ELF-1 (cell line): ENCODE data around the gene FOXK1.

Source experiments
- DNase-seq: peaks from one replicate; pipeline ENCODE4 v3.0.0-alpha.2; 2016; ENCODE audit warnings: low read depth, low spot score

Gene FOXK1

DNA sequence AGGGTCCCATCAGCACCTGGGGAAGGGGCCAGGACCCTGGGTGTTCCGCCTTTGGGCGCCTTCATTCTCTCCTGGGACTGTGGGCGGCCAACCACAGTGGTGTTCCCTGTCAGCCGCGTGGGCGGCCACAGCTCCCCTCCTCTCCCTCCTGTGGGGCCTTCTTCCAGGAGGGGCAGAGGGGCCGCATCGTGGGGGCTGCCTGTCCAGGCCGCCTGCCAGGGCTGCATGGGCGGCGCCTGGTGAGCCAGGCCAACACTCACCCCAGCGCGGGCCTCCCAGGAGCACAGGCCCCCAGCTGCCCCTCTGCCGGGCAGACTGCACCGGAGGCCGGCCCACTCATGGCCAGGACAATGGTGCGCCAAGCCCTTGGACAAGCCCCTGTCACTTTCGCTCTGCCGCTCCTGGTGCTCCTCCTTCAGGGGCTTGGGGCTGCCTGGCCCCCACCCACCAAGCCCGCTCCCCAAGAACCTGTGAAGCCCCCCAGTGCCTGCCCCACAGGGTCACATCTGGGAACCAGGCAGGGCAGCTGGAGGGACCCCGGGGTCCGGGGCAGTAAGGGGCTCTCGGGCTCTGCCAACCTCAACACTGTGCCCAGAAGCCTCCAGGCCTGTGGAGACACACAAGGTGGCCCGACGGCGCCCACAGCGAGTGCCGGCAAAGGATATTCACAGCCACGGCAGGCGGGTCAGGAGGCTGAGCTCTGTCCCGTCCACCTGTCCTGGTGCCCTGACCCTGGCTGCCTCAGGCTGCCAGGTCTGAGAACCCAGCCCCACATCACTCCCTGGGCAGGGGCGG lies 136.1 kb downstream of the FOXK1 start:
- DNase-seq, result no peak

GRCh38 chr7:4819560-4820404 lies 137.7 kb downstream of the FOXK1 start:
- DNase-seq, result peak; percentile 49

DNA sequence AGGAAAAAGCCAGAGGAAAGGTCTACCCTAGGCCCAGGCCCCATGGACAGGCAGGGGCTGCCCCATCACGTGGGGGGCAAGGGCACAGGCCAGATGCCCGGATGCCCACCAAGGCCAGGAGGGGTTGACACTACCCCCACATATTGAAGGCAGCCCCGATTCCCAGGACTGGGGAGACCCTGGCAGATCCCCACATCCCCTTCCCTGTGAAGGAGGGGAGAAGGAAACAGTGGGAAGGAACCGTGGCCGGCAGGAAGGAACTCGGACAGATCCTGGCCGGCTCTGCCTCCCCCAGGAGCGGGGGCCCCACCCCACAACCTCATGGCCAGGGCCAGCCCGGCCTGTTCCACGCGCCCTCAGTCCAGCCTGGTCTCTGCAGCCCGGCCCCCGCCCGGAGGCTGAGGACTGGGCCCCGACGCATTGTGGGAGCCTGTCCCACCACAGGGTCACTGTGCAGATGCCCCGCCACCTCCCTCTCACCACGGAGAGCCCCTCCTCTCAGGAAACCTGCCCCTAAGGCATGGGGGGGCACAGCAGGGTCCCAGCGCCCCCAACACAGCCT lies 138.4 kb downstream of the FOXK1 start:
- DNase-seq, result no peak
